Activated CD4-positive, alpha-beta T cell treated with anti-CD3 and anti-CD28 coated beads, Interleukin-10, Interleukin-2, amounts not matched to agents 100 ng/mL and 50 ng/mL, durations not matched to agents 16 hours and 8 hours (primary cell): ENCODE measurements around the gene CADPS.

Experiments
- DNase-seq: peaks from one replicate; pipeline ENCODE4 v3.0.0-alpha.2; 2020

Gene CADPS

DNA sequence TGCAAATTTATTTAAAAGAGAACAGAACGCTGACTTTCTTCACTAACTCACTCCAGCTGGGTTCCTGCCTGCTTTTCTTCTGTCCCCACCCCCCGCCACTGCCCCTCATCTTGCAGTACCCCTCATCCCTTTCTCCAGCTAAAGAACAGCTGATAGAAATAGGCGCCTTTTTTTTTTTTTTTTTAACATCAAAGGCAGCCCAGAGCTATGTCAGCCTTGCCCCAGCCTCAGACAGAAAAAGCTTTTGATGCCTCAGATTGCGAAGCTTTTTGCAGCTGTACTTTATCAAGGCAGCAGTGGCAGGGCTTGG, 1.8 kb downstream of the CADPS start:
- DNase-seq, result no peak

DNA sequence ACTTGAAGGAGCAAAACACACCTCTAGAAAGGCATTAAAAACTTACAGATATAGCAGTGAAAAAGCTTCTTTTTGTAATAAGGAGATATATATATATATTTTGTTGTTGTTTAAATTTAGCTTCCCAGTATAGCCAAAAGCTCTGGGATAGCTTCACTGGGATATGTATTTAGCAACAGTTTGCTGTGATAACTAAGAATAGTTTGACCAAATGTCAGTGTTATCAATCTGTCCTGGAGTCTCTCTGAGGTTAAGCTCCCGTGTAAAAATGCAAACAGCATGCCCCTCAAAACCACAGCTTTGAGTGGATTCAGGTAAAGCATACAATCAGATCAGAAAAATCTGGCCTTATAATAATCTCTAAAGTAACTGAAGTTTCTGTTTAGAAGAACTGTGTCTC, 2.9 kb downstream of the CADPS start:
- DNase-seq, result no peak

DNA sequence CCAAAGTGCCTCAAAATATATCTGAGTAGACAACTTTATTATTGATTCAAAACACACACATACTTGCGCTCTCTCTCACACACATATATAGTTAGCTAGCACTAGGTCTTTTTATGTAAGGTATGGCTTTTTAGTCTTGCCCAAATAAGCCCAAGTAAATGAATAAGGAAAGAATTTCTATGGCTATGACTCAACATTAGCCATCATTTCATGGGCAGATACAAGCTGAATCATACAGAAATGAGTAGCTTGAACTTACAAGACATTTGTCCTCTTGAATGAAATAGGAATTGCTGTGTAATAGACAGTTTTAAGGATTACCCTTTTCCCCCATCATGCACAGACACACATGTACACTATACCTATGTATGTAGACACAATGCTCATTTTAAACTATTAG, 4.9 kb downstream of the CADPS start:
- no peak for DNase-seq

DNA sequence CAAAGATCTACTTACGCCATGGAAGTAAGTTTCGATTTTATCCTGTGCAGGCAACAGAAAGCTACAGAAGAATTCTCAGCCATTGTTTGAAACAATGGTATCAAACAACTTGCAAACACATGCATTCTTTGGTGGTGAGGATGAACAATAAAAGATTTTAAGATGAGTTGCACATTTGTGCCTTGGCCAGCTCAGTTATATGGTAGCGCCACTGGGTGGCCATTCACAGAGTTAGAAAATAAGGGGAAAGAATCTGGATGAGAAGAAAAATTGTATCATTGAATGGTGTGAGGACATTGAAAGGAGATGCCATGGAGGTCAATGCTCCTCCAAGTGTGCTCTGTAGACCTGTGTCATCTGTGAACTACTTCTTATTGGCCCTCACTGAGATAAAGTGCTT, 11.6 kb downstream of the CADPS start:
- DNase-seq, result no peak

DNA sequence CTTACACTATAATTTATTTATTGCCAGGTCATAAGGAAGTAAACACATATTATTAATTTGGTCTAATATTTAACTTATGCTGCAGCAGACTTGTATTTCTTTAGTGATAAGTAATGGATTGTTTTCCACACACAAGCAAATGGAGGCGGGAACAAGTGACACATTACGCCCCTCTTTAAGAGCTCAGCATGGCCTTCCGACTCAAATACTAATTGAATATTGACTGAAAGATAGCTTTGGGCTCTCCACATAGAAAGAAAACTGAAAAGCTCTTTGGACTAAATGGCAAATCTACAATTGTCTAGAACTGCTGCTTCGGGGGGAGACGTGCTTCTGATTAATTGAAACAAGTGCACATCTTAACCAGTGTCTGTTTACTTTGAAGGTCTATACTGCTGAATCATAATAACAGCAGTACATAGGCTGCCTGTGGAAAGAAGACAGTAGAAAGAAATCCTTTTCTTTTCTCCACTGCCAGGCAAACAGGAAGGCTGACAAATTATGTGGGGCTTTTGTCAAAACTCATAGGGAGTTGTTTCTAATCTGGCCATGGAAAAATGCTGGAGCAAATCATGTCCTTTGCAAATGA, 15.9 kb downstream of the CADPS start:
- no peak for DNase-seq

DNA sequence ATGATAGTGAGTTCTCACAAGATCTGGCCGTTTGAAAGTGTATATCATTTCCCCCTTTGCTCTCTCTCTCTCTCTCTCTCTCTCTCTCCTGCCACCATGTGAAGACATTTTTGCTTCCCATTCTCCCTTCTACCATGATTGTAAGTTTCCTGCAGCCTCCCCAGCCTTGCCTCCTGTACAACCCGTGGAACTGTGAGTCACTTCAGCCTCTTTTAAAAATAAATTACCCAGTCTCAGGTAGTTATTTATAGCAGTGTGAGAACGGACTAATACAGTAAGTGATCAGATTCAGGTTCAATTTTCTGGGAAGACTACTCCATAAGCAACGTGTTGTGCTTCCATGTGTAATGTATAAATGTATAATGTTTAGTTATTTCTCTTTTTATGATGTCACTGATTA, 29.2 kb downstream of the CADPS start:
- DNase-seq, result no peak

DNA sequence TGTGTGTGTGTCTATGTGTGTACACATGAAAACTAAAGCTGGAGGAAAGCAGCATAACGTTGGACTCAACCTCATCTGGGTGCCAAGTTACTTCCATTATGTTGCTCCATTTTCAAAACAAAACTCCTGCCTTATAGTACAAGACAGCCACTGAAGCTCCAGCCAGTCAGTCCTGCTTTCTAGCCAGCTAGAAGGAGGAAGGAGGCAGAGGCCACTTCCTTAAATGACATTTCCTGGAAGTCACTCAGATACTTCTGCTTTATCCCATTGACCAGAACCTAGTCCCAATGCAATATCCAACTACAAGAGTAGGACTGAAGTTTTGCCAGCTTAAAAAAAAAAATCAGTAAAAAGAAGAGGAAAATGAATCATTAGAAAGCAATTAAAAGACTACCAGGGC, 31.7 kb downstream of the CADPS start:
- no peak for DNase-seq

DNA sequence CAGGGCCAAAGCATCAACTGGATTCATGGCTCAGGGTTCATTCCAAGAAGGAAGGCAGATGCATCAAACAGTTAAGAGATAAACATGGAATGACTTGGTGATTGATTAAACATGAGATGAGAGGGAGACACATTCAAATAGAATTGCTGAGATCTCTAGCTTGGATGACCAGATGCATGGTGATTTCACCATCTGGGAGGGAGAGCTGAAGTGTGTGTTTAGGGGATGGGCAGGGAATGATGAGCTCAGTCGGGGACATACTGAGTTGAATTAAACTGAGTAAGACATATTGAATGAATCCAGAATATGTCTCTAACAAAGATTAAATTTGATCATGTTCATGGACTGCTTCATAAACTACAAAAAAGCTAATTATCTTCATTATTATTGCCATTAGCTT, 35.5 kb downstream of the CADPS start:
- DNase-seq, result no peak

DNA sequence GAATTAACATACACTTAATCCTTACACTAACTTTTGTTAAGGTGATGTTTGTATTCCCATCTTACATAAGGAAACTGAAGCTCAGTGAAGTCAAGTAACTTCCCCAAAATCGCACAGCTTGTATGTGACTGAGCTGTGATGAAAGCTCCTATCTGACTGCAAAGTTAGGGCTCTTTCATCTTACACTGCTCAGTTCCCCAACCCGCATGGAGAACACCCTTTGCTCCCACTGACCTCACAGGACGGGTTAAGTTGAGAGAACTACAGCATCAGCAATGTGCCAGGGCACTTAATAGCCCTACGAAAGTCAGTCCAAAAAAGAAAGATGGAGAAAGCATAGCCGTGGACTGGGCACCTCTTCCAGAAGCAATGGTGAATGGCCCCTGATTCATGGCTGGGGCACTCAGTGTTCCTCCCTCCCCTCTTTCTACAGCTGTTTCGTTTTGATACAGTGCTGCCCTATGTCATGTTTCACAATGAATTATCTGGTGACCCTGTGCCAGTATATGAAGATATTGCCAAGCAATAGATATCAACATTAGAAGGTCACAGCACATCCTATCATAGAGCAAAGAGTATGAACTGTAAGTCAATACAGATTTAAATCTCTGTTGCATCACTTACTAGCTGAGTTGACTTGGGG, 38.0 kb downstream of the CADPS start:
- DNase-seq, result no peak

DNA sequence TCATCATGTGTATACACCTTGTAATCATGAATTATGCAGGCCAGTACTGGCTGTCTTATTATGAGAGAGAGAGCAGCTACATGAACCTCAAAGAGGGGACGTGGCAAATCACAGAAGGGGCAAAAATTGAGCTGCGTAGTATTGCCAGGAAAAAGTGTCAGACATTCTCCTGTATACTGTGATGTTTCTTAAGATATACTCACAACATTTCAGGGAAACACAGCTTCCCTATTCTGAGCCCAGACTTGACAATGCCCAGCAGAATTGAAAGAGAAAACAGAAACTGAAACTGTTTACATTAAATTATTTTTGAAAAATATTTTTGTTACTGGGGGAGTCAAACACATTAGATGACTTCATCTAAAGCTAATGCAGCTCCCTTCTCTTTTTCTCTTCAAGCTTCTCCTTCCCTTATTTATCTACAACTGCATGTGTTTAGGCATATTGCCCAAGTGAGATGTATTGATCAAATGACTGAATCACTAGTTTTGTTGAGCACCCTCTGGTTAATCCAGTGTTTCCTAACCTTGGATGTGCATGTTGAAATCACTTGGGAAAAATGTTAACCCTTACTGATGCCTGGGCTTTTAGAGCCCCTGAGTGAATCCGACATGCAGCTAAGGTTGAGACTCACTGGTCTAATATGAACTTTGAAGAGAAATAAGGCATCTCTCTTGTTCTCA, 39.5 kb downstream of the CADPS start:
- DNase-seq, result no peak

DNA sequence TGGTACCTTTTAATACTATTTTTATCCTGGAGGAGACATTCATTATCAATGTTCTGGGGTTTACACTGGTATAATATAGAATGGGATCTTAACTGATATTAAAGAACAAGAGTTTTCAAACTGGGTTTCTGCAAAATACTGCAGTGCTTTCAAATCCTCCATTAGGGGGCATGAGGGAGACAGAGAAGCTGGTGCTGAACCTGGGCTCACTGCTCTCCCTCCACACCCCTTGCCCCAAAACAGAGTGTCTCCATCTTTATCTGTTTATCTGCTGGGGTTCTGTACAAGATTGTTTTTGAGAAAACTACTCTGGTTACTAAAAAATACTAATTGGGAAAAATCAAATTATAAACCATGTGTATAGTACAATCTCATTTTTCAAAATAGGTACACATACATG, 41.7 kb downstream of the CADPS start:
- no peak for DNase-seq

DNA sequence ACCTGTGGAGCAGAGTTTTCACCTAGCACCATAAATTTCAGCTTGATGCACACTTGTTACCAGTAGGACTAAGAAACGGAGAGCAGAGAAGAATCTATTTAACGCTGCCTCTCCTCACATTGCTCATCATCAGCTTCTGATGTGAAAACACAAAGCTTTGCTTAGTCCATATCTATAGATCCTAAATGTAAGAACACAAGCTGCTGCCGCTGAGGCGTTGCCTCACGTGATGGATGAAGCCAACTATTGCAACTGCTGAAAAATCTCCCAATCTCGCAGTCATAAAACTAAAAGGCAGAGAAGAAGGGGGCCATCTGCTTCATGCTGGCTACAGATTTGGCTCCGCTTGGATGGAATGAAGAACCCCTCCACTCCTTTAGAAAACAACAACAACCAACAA, 42.7 kb downstream of the CADPS start:
- no peak for DNase-seq

DNA sequence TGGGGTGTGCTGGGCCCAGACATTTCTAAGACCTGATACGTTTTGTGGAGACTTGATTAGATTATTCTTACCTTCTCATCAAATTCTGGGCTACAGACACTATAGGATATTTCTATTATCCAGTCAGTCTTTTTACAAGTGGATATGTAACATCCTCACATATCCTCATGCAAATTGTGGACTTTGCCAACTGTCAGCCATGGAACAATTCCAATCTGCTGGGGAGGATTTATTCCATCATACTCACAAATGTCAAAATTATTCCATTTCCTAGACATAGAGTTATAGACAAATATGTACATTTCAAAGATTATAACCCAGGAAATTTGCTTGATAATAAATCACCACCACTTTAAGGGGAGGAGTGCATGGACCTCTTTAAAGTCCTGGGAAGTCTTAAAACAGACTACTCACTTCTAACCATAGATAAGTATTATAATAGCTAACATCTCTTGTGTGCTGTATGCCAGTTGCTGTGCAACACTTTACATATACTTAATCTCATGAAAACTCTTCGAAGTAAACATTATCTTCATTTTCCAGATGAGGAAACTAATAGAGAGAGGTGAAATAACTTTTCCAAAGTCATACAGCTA, 44.4 kb downstream of the CADPS start:
- no peak for DNase-seq

DNA sequence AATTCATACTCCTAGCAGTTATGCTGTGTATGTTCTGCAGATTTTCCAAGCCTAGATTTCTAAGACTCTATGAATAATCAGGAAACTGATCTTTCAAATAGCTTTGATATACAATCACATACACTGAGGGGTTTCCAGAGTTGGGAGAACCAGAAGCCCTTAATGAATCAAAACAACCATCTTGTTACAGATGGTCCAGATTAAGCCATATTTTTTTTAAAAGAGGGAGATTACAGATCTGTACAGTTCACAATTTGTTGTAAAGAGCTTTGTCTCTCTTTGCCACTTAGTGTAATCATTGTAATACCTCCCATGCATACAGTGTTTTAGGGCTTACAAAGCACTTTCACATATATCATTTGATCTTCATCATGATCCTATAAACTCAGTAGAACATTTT, 47.7 kb downstream of the CADPS start:
- no peak for DNase-seq

DNA sequence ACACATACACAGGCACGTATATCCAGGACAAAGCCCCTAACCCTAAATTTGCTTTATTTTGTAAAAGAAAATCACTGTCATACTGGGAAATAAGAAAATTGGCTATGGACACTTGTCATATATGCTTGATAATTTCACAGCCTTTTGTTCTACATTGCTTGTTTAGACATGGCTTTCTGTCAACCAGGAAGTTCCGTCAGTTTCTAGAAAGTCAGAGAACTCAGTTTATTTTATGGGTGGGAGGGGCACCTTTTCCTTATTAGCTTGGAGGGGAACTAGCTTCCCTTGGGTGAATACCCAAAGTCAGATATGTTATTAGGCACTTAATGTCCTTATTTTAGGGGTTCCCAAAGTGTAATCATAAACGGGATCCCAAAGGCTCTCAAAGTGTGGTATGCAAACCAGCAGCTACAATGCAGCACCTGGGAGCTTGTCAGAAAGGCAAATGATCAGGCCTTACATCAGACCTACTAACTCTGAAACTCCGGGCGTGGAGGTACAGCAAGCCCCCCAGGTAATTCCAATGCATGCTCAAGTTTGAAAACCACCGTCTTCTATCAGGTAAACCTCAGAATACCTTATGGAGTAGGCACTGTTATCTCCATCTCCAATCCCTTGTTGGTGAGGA, 50.1 kb downstream of the CADPS start:
- DNase-seq, result no peak

DNA sequence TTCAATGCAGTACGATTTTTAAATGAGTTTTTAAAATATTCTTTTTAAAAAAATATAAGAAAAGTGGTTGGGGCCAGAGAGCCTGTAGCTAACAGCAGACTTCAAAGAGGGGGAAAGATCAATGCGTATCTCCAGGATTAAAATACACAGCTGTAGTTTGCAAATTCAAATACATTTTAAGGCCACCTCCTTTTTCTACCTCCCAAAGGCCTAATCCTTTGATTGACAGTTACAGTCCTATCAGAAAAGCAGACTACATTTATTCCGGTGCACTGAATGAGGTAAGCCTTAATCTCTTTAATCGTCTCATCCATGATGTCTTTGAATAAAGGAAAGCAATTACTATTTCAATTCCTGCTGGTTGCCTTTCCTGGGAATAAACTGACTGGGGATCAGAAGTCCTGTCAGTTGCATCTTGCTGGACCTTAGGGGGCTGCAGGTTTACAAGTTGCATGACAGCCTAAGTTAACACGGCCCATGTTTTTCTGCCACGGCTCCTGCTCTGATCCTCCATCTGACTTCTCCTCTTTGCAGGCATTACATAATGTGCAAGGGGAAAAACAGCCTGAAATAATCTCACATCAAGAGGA, 51.7 kb downstream of the CADPS start:
- no peak for DNase-seq

DNA sequence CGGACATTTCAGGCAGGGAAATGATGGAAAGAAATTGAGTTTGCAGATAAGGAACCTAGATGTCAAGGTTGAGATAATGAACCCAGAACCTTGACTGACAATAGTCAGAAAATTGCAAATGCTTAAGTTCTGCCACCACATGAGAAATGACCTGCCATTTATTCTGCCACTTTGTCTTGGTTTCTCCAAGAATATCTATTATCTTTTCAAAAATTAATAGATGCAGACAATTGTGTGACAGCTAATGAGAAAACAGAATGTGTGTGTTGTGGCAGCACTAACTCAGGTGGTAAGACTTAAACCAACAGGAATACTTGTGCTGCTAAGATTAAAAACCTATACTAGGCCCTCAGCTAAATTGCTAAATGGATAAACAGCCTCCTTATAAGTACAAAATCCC, 52.3 kb downstream of the CADPS start:
- no peak for DNase-seq

DNA sequence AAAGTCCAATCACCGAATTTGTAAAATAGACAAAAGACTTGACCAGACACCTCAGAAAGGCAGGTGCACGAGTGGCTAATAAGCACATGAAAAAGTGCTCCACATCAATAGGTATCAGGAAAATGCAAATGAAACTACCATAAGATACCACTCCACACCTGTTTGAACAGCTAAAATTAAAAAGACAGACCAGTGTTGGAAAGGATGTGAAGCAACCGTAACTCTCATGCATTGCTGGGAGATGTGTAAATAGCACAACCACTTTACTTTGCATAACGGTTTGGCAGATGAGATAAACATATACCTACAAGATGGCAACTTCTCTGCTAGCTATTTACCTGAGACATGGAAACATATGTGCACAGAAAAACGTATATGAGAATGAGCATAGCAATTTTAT, 56.9 kb downstream of the CADPS start:
- DNase-seq, result no peak

DNA sequence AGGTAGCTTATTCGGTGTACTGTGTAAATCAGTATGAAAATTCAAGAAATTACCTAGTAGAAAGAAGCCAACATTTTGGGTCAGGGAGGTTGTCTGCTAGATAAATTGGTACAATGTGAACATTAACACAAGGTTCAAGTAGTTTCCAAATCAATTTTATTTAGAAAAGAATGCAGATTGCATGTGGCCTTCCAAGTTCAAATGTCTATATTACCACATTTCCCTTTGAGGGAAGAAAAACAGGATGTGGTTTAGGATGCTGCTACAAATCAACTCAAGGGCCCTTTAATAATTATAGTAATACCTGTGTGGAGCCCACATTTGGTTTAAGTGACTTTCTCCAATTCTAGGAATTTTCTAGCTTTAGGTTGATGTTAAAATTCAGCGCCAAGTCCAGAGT, 57.5 kb downstream of the CADPS start:
- DNase-seq, result no peak

DNA sequence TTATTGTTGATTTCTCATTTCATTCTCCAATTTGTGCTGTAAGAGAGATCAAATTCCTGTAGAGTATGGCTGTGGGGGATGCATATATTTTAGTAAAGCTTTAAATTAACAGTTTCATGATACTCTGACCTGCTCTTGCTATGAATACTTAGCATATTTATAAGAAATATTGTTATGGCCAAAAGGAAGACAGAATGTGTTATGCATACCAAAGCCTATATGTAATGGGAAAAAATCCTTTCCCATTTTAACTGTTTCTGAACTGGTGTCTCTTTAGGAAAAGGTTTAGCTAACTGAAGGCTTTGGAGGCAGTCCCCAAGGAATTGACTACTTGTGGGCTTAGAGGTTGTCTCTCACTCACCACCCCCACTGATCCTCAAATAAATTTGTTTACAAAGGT, 59.2 kb downstream of the CADPS start:
- DNase-seq, result no peak

DNA sequence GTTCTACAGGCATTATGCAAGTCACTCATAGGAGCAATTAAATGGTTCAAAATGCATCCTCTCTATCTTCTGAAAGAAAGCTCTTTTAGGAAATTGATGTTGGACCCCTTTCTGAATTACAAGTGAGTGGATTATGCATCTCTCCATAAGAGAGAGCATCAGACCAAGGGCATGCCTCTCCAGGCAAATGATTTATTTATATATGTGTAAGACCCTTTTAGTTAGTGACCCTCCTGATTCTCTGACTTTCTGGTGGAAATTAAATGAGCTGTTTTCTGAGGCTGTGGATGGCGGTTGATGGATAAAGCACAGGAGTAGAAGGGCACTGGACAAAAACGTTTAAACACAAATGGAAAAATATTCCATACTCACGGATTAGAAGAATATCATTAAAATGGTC, 62.6 kb downstream of the CADPS start:
- no peak for DNase-seq

DNA sequence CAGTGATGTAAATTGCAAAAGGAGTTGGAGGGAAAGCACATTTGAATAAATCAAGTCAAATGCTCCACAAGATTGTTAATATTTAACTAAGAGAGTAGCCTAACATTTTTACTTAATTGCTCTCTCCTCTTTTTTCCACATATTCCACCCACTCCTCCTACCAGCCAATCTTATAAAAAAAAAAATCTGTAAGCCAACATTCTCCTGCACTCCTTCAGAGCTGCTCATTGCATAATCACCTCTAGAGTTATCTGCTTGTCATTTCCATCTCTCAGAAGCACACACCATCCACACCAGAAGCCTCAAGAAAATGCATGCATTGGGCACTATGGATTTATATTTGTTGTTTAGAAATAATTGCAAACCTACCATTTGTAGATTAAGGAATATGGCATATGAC, 64.1 kb downstream of the CADPS start:
- no peak for DNase-seq

DNA sequence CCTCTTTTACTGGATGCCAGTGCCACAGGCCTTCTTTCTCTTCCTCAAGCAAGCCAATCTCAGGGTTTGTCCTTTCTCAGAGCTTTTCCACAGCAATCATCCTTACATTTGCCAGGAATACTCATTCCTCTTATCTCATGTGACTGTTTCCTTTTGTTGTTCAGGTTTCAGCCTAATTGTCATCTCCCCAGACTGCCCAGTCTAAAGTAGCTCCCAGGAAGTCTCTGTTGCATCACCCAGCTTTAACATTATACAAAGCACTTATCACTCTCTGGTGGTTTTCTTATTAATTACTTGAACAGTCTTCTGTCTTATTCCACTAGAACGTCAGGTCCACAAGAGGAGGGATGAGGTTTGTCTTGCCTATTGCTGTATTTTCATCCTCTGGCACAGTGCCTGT, 65.8 kb downstream of the CADPS start:
- DNase-seq, result no peak
